C4-2B (cell line): ENCODE results near the gene PIRT.

ENCODE experiments used
- ZFX ChIP-seq: fragments of 450-650 bp; IDR thresholded peaks from 2 replicates; pipeline ENCODE4 v1.6.1; 2017
- TF ChIP-seq, protein P1 (sequence below): fragments of 450-650 bp; conservative IDR thresholded peaks from 2 replicates; pipeline ENCODE4 v1.5.1; 2017; ENCODE audit warnings: mild to moderate bottlenecking

GRCh38 chr17:10793256-10793655 is 44.6 kb downstream of the PIRT start:
- TF ChIP-seq, protein P1, sequence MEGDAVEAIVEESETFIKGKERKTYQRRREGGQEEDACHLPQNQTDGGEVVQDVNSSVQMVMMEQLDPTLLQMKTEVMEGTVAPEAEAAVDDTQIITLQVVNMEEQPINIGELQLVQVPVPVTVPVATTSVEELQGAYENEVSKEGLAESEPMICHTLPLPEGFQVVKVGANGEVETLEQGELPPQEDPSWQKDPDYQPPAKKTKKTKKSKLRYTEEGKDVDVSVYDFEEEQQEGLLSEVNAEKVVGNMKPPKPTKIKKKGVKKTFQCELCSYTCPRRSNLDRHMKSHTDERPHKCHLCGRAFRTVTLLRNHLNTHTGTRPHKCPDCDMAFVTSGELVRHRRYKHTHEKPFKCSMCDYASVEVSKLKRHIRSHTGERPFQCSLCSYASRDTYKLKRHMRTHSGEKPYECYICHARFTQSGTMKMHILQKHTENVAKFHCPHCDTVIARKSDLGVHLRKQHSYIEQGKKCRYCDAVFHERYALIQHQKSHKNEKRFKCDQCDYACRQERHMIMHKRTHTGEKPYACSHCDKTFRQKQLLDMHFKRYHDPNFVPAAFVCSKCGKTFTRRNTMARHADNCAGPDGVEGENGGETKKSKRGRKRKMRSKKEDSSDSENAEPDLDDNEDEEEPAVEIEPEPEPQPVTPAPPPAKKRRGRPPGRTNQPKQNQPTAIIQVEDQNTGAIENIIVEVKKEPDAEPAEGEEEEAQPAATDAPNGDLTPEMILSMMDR = no peak
- no peak for TF ChIP-seq ZFX
